Bronchial epithelial cell (primary cell): Measurements from ENCODE around the gene STUB1. TPM values are rescaled to one million over a fixed set of nuclear protein-coding genes. Genes with fewer than 3 reads are reported as not detected.

Source experiments
- total RNA-seq: library from RNA; depleted of rRNA; stranded (reverse); fragments of >200 nt; gene quantifications from 2 replicates; pipeline ENCODE4 v1.2.1, GENCODE V29; 2014

Gene STUB1
- total RNA-seq, 1 donor from 2014 or later, result 204 TPM

Other genes starting within 250 kb of the STUB1 start
- 27.1 and 31.9 TPM in 2 replicates for gene CAPN15, start 152.7 kb upstream of the STUB1 start, total RNA-seq
- gene PRR35, start 120.0 kb upstream of the STUB1 start, total RNA-seq, result not detected in 2 replicates
- under 0.01 TPM in 2 replicates for gene NHLRC4, start 113.4 kb upstream of the STUB1 start, total RNA-seq
- 17.2 and 17.9 TPM in 2 replicates for gene PIGQ, start 110.4 kb upstream of the STUB1 start, total RNA-seq
- gene RAB40C, start 90.3 kb upstream of the STUB1 start, total RNA-seq, result 10.8 and 16.8 TPM in 2 replicates
- 0.13 TPM in 1 of 2 replicates, not detected in the other for gene WFIKKN1, start 49.4 kb upstream of the STUB1 start, total RNA-seq
- gene METTL26, start 44.1 kb upstream of the STUB1 start, total RNA-seq, result 50.8 and 55.3 TPM in 2 replicates
- 30.2 and 45.0 TPM in 2 replicates for gene MCRIP2, start 38.6 kb upstream of the STUB1 start, total RNA-seq
- gene WDR90, start 31.0 kb upstream of the STUB1 start, total RNA-seq, result 4.2 and 7.2 TPM in 2 replicates
- 44.5 and 52.4 TPM in 2 replicates for gene RHOT2, start 12.3 kb upstream of the STUB1 start, total RNA-seq
- gene RHBDL1, start 4.7 kb upstream of the STUB1 start, total RNA-seq, result 9.2 and 14.0 TPM in 2 replicates
- gene JMJD8, start 3.9 kb downstream of the STUB1 start, total RNA-seq, result 15.9 and 16.8 TPM in 2 replicates
- gene WDR24, start 10.0 kb downstream of the STUB1 start, total RNA-seq, result 3.4 and 4.0 TPM in 2 replicates
- gene FBXL16, start 25.4 kb downstream of the STUB1 start, total RNA-seq, result 0.53 and 0.64 TPM in 2 replicates
- gene METRN, start 34.7 kb downstream of the STUB1 start, total RNA-seq, result 63.7 and 143 TPM in 2 replicates
- 23.3 and 35.0 TPM in 2 replicates for gene ANTKMT, start 40.7 kb downstream of the STUB1 start, total RNA-seq
- gene CCDC78, start 46.0 kb downstream of the STUB1 start, total RNA-seq, result 0.90 and 1.6 TPM in 2 replicates
- gene HAGHL, start 46.7 kb downstream of the STUB1 start, total RNA-seq, result 25.2 and 33.2 TPM in 2 replicates
- 33.2 and 43.1 TPM in 2 replicates for gene CIAO3, start 60.6 kb downstream of the STUB1 start, total RNA-seq
- gene MSLN, start 80.3 kb downstream of the STUB1 start, total RNA-seq, result 2.6 and 4.5 TPM in 2 replicates
- gene RPUSD1, start 108.0 kb downstream of the STUB1 start, total RNA-seq, result 20.9 and 27.4 TPM in 2 replicates
- 1.6 and 2.8 TPM in 2 replicates for gene CHTF18, start 108.2 kb downstream of the STUB1 start, total RNA-seq
- gene GNG13, start 120.3 kb downstream of the STUB1 start, total RNA-seq, result not detected in 2 replicates